K562 (cell line): Measurements from ENCODE around the gene GET4. TPM values are rescaled to one million over a fixed set of nuclear protein-coding genes. Genes with fewer than 3 reads are reported as not detected.
A peak's percentile ranks its signal among the peaks of the same experiment; 100 is the strongest.

ENCODE experiments used
- ARNT ChIP-seq, 2 experiments: fragments of 450-650 bp; IDR thresholded peaks; 2 replicates each; pipeline ENCODE4 v1.6.1; 2016; ENCODE audit warnings: mild to moderate bottlenecking in 1 of 2
- CHD4 ChIP-seq: fragments of 200-600 bp; sonication (generic); IDR thresholded peaks from 3 replicates; pipeline ENCODE4 v1.6.1; 2012; ENCODE audit warnings: low read depth, mild to moderate bottlenecking, mixed read lengths, low read length, inconsistent platforms; ENCODE audit not compliant: insufficient read depth, insufficient replicate concordance, poor library complexity, severe bottlenecking
- CREM ChIP-seq: IDR thresholded peaks from 2 replicates; pipeline ENCODE4 v1.6.1; 2014; ENCODE audit warnings: antibody characterized with exemption, low read depth
- ETV1 ChIP-seq: fragments of 450-650 bp; conservative IDR thresholded peaks from 2 replicates; pipeline ENCODE4 v1.6.1; 2016; ENCODE audit warnings: missing genetic modification characterization, control low read depth, low read depth, missing compliant biosample characterization
- FOS ChIP-seq: IDR thresholded peaks from 3 replicates; pipeline ENCODE4 v1.6.1; 2011; ENCODE audit not compliant: insufficient read length; ENCODE audit errors: extremely low read depth
- NBN ChIP-seq: fragments of 450-650 bp; IDR thresholded peaks from 2 replicates; pipeline ENCODE4 v1.6.1; 2016; ENCODE audit warnings: low read depth, mild to moderate bottlenecking
- NR2C1 ChIP-seq, 2 experiments: fragments of 450-650 bp; IDR thresholded peaks; 2 replicates each; pipeline ENCODE4 v1.6.1; 2017; ENCODE audit warnings: mild to moderate bottlenecking in 2 of 2, antibody characterized with exemption in 1 of 2, inconsistent platforms in 1 of 2, missing compliant biosample characterization in 1 of 2, missing genetic modification characterization in 1 of 2
- RAD21 ChIP-seq, 2 experiments: fragments of 250-450 bp in 1 of 2; fragments of 450-650 bp in 1 of 2; sonication (Bioruptor Pico) in 1 of 2; formaldehyde crosslinking in 1 of 2; IDR thresholded peaks in 1 of 2; conservative IDR thresholded peaks in 1 of 2; 2 replicates each; pipeline versions ENCODE4 v1.4.0 to v1.8.0; 2020 to 2022; ENCODE audit warnings: mild to moderate bottlenecking in 2 of 2, moderate library complexity in 1 of 2
- SP1 ChIP-seq: sonication (generic); formaldehyde crosslinking; IDR thresholded peaks from 2 replicates; pipeline ENCODE4 v1.8.1; 2022; ENCODE audit warnings: mild to moderate bottlenecking, missing genetic modification reagents
- polyA plus RNA-seq, 8 experiments: library from polyadenylated mRNA; depleted of rRNA in 4 of 8; stranded (reverse) in 5 of 8; unstranded in 3 of 8; fragments of >200 nt; fragmentation: Nextera tagmentation in 2 of 8; fragmentation: Illumina TruSeq in 1 of 8; extraction: Ambion mirVana in 2 of 8; extraction: Trizol in 1 of 8; gene quantifications; 2 replicates each; pipeline versions ENCODE4 v1.2.1 to v1.2.3, GENCODE V29; 2011 to 2014; ENCODE audit warnings: inconsistent platforms in 1 of 8, missing spikeins in 1 of 8
- total RNA-seq, 7 experiments: library from RNA; depleted of rRNA in 6 of 7; stranded (reverse); fragments of >200 nt in 6 of 7; fragmentation: Illumina TruSeq in 2 of 7; extraction: Trizol in 2 of 7; gene quantifications; 2 replicates each; pipeline versions ENCODE4 v1.2.1 to v1.2.3, GENCODE V29; 2011 to 2021; ENCODE audit warnings: low replicate concordance in 1 of 7
- TF ChIP-seq, protein P1 (sequence below): fragments of 250-450 bp; sonication (Bioruptor Pico); IDR thresholded peaks from 2 replicates; pipeline ENCODE4 v1.8.0; 2022; ENCODE audit warnings: moderate library complexity, mild to moderate bottlenecking, inconsistent platforms
- TF ChIP-seq, protein P2 (sequence below), 2 experiments: fragments of 450-650 bp; formaldehyde crosslinking in 1 of 2; IDR thresholded peaks; 2 replicates each; pipeline versions ENCODE4 v1.4.0 to v1.6.1; 2014 to 2020; ENCODE audit warnings: mild to moderate bottlenecking in 2 of 2, borderline replicate concordance in 1 of 2, low read depth in 1 of 2
- TF ChIP-seq, protein P3 (sequence below): sonication (generic); formaldehyde crosslinking; IDR thresholded peaks from 2 replicates; pipeline ENCODE4 v1.8.0; 2022; ENCODE audit warnings: mild to moderate bottlenecking, low read depth, missing genetic modification reagents

The GET4 gene
- total and polyA plus RNA-seq, 9 of the 15 experiments (the other 6 are each of a cell fraction or from before 2014, with no cell fraction given) = 0.99 to 122 (median 40.4) TPM

DNA sequence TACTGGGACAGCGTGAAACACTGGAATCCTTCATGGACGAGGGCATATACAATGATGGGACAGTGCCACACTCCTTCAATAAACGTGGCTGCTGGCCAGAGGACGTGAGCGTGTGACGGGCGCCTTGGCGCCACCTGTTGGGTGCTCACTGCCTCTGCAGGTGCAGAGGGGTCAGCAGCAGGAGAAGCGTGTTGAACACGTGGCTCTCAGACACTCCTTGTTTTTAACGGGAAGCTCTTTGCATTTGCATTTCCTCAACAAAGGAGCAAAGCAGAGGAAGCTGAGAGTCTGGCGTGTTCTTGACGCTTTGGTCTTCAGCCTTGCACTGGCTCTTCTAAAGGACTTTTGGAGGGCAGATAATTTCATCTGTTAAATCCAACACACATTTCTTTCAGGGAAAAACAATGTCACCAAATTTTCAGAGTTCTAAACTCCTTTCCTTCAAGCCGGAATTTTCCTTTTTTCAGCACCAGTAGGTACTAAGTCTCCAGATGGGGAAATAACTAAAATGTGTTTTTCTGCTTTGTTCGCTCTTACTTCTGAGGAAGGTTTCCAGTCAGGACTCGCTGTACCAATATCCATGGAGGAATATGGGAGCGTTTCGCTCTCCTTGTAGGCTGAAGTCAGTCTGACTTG lies 2.9 kb upstream of the GET4 start (continued):
- TF ChIP-seq, protein P1, sequence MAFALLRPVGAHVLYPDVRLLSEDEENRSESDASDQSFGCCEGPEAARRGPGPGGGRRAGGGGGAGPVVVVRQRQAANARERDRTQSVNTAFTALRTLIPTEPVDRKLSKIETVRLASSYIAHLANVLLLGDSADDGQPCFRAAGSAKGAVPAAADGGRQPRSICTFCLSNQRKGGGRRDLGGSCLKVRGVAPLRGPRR (CRISPR knock-in tag) = peak; percentile 62; the same call in 1 of the 2 replicates
- TF ChIP-seq, protein P2, sequence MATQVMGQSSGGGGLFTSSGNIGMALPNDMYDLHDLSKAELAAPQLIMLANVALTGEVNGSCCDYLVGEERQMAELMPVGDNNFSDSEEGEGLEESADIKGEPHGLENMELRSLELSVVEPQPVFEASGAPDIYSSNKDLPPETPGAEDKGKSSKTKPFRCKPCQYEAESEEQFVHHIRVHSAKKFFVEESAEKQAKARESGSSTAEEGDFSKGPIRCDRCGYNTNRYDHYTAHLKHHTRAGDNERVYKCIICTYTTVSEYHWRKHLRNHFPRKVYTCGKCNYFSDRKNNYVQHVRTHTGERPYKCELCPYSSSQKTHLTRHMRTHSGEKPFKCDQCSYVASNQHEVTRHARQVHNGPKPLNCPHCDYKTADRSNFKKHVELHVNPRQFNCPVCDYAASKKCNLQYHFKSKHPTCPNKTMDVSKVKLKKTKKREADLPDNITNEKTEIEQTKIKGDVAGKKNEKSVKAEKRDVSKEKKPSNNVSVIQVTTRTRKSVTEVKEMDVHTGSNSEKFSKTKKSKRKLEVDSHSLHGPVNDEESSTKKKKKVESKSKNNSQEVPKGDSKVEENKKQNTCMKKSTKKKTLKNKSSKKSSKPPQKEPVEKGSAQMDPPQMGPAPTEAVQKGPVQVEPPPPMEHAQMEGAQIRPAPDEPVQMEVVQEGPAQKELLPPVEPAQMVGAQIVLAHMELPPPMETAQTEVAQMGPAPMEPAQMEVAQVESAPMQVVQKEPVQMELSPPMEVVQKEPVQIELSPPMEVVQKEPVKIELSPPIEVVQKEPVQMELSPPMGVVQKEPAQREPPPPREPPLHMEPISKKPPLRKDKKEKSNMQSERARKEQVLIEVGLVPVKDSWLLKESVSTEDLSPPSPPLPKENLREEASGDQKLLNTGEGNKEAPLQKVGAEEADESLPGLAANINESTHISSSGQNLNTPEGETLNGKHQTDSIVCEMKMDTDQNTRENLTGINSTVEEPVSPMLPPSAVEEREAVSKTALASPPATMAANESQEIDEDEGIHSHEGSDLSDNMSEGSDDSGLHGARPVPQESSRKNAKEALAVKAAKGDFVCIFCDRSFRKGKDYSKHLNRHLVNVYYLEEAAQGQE (IDR thresholded peaks at IDR 0.05; ENCODE audit: borderline replicate concordance) = peak; percentile 79
- TF ChIP-seq, protein P2 (CRISPR knock-in tag; IDR thresholded peaks at IDR 0.05; ENCODE audit: low read depth) = no peak
- TF ChIP-seq ETV1 (tag) (no peak), SP1 (peak; percentile 90), RAD21 (CRISPR knock-in tag; conservative IDR thresholded peaks at IDR 0.05 in 1 of 2, IDR thresholded peaks at IDR 0.05 in 1 of 2) (peak; percentile 80 to 84), CHD4 (no peak), NBN (peak; percentile 73; the same call in 1 of the 2 replicates), NR2C1 (IDR thresholded peaks at IDR 0.05) (peak; percentile 77), NR2C1 (tag; IDR thresholded peaks at IDR 0.05) (peak; percentile 84), CREM (peak; percentile 86), FOS (no peak), ARNT (IDR thresholded peaks at IDR 0.05) (peak in 1 of 2 experiments; percentile 33; a peak in 1 of 4 replicates)
- TF ChIP-seq, protein P3, sequence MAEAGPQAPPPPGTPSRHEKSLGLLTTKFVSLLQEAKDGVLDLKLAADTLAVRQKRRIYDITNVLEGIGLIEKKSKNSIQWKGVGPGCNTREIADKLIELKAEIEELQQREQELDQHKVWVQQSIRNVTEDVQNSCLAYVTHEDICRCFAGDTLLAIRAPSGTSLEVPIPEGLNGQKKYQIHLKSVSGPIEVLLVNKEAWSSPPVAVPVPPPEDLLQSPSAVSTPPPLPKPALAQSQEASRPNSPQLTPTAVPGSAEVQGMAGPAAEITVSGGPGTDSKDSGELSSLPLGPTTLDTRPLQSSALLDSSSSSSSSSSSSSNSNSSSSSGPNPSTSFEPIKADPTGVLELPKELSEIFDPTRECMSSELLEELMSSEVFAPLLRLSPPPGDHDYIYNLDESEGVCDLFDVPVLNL (CRISPR knock-in tag) = peak; percentile 91
